HEK293 (cell line): Measurements from ENCODE around the gene HDLBP.

Source experiments
- CTCF ChIP-seq: fragments of 450-650 bp; formaldehyde crosslinking; IDR thresholded peaks from 2 replicates; pipeline ENCODE4 v1.5.1; 2016; ENCODE audit warnings: missing biosample characterization, missing genetic modification characterization
- HOXA7 ChIP-seq: sonication (generic); formaldehyde crosslinking; IDR thresholded peaks from 2 replicates; pipeline ENCODE4 v1.8.1; 2022; ENCODE audit warnings: missing genetic modification reagents, borderline replicate concordance
- HOXD13 ChIP-seq: sonication (generic); formaldehyde crosslinking; IDR thresholded peaks from 2 replicates; pipeline ENCODE4 v1.8.0; 2022; ENCODE audit warnings: missing genetic modification reagents, borderline replicate concordance
- MZF1 ChIP-seq: fragments of 450-650 bp; formaldehyde crosslinking; IDR thresholded peaks from 2 replicates; pipeline ENCODE4 v1.5.1; 2017; ENCODE audit warnings: missing biosample characterization, missing genetic modification characterization, borderline replicate concordance
- PATZ1 ChIP-seq: fragments of 450-650 bp; formaldehyde crosslinking; IDR thresholded peaks from 2 replicates; pipeline ENCODE4 v1.5.1; 2016; ENCODE audit warnings: missing biosample characterization, missing genetic modification characterization
- ZFP41 ChIP-seq: fragments of 450-650 bp; formaldehyde crosslinking; IDR thresholded peaks from 2 replicates; pipeline ENCODE4 v1.5.1; 2016; ENCODE audit warnings: missing biosample characterization, missing genetic modification characterization, borderline replicate concordance
- ZNF133 ChIP-seq: fragments of 450-650 bp; formaldehyde crosslinking; IDR thresholded peaks from 2 replicates; pipeline ENCODE4 v1.5.1; 2016; ENCODE audit warnings: missing biosample characterization, missing genetic modification characterization
- ZNF24 ChIP-seq: fragments of 450-650 bp; formaldehyde crosslinking; IDR thresholded peaks from 2 replicates; pipeline ENCODE4 v1.5.1; 2016; ENCODE audit warnings: missing biosample characterization, missing genetic modification characterization
- ZNF677 ChIP-seq: fragments of 450-650 bp; IDR thresholded peaks from 2 replicates; pipeline ENCODE4 v1.5.0; 2018; ENCODE audit warnings: missing biosample characterization, mild to moderate bottlenecking, missing genetic modification characterization, moderate library complexity
- ZNF747 ChIP-seq: fragments of 450-650 bp; formaldehyde crosslinking; IDR thresholded peaks from 2 replicates; pipeline ENCODE4 v1.5.1; 2016; ENCODE audit warnings: missing biosample characterization, missing genetic modification characterization

DNA sequence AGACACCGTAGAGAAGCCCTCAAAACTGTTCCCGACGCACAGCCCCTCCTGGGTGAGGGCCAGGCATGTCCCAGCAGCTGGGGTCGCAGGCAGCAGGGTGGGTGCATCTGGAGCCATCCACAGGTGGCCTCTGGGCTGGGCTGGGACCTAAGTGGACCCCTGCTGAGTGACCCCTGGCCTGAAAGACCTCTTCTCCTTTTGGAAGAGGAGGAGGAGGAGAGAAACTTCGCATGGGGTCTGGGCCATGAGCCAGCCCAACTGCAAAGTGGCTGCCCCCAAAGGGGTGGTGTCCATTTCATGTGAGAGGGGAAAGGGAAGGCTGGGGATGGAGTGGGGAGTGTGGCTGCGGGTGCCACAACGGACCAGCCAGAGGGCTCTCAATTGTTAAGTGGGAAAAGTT lies 101.9 kb downstream of the HDLBP start:
- TF ChIP-seq PATZ1 (tag by site-specific recombination): no peak
- no peak for TF ChIP-seq CTCF (tag by site-specific recombination)
- no peak for TF ChIP-seq ZNF133 (tag by site-specific recombination)
- no peak for TF ChIP-seq ZNF677
- TF ChIP-seq ZNF747 (tag by site-specific recombination): no peak
- TF ChIP-seq ZNF24 (tag by site-specific recombination): no peak
- TF ChIP-seq ZFP41 (tag by site-specific recombination): no peak
- no peak for TF ChIP-seq HOXD13 (CRISPR knock-in tag)
- no peak for TF ChIP-seq MZF1 (tag by site-specific recombination)
- no peak for TF ChIP-seq HOXA7 (CRISPR knock-in tag)
